Kidney (tissue), 14 donors: ENCODE results near the gene C1QTNF3. TPM values are rescaled to one million over a fixed set of nuclear protein-coding genes. Genes with fewer than 3 reads are reported as not detected.

Experiments
- DNase-seq, 5 donors: peaks; one replicate each; pipeline ENCODE4 v3.0.0-alpha.2; 2013 to 2020
- FAIRE-seq: peaks from 2 replicates; lab custom pipeline; 2012; peaks lifted over from hg19 to GRCh38; lab: Jason Lieb, UNC
- H3K27ac ChIP-seq, 2 donors: one replicate each; pipeline ENCODE4 v1.7.0; 2013; ENCODE audit warnings: low read depth in 2 of 2, low read length in 2 of 2, inconsistent platforms in 1 of 2
- H3K27me3 ChIP-seq: one replicate; pipeline ENCODE4 v1.7.1; 2013; ENCODE audit warnings: low read length, inconsistent platforms; ENCODE audit not compliant: control insufficient read depth, insufficient read depth
- H3K36me3 ChIP-seq, 3 donors: one replicate each; pipeline versions ENCODE4 v1.7.0 to v1.7.1; 2013; ENCODE audit warnings: low read length in 3 of 3, control low read depth in 1 of 3, inconsistent platforms in 1 of 3; ENCODE audit not compliant: insufficient read depth in 3 of 3, control insufficient read depth in 2 of 3
- H3K4me1 ChIP-seq, 3 donors: one replicate each; pipeline versions ENCODE4 v1.7.0 to v1.7.1; 2013; ENCODE audit warnings: low read length in 3 of 3, inconsistent platforms in 1 of 3, low read depth in 1 of 3; ENCODE audit not compliant: control insufficient read depth in 2 of 3, insufficient read depth in 2 of 3
- H3K4me3 ChIP-seq, 3 donors: one replicate each; pipeline versions ENCODE4 v1.7.0 to v1.8.1; 2013; ENCODE audit warnings: low read length in 3 of 3, control low read depth in 1 of 3, inconsistent platforms in 1 of 3
- H3K9ac ChIP-seq, 3 donors: one replicate each; pipeline versions ENCODE4 v1.7.0 to v1.7.1; 2013; ENCODE audit warnings: low read length in 3 of 3, control low read depth in 1 of 3, inconsistent platforms in 1 of 3
- H3K9me3 ChIP-seq, 3 donors: one replicate each; pipeline versions ENCODE4 v1.7.0 to v1.7.1; 2013; ENCODE audit warnings: low read length in 3 of 3, control low read depth in 1 of 3, inconsistent platforms in 1 of 3; ENCODE audit not compliant: control insufficient read depth in 2 of 3, insufficient read depth in 1 of 3
- intact Hi-C: fragments of 100-400 bp; cut with DNase I; formaldehyde crosslinking; loops from one replicate; pipeline ENCODE4 v1.11.1; 2022
- polyA plus RNA-seq: library from polyadenylated mRNA; stranded (reverse); fragments of 350-450 nt; fragmentation: Illumina TruSeq; extraction: RNeasy Lipid Tissue Mini Kit (QIAGEN cat#74804); gene quantifications from one replicate; pipeline ENCODE4 v1.2.3, GENCODE V29; 2014; ENCODE audit warnings: low read depth, low replicate concordance; ENCODE audit not compliant: insufficient read depth
- total RNA-seq: library from RNA; stranded (reverse); fragmentation: NEBNext Ultra II Directional; extraction: Animal tissue kit (Norgen Biotek cat#: 25700); gene quantifications from one replicate; pipeline ENCODE4 v1.2.1, GENCODE V29; 2021
- TF ChIP-seq, protein P1 (sequence below): IDR thresholded peaks from 3 replicates; pipeline ENCODE4 v1.5.1; 2012; ENCODE audit warnings: mild to moderate bottlenecking, moderate library complexity, borderline replicate concordance; ENCODE audit not compliant: insufficient read depth; ENCODE audit errors: extremely low read depth
- donor health status: control.
- donor health status: control.
- donor health status: control.
- donor health status: control.
- donor health status: control.
- donor health status: DM: yes; HTN: yes; CAD: no.
- donor health status: Normal renal cell carcinoma (clear cell type).

The C1QTNF3 gene
- total and polyA plus RNA-seq, 2 donors from 2014 or later = 6.3 to 38.4 TPM

GRCh38 chr5:34058532-34058931 lies 15.5 kb upstream of the C1QTNF3 start:
- Histone ChIP-seq H3K27me3 (no peaks in the 10 kb centered on the region), H3K27ac (no peak overlapping the region), H3K9ac (no peak overlapping the region), H3K4me1 (no peaks in the 10 kb centered on the region), H3K9me3 (no peaks in the 10 kb centered on the region), H3K4me3 (no peak overlapping the region), H3K36me3 (no peaks in the 10 kb centered on the region)
- intact Hi-C loops = no loop called here
- DNase-seq (no peak), FAIRE-seq (no peak)
- TF ChIP-seq, protein P1, sequence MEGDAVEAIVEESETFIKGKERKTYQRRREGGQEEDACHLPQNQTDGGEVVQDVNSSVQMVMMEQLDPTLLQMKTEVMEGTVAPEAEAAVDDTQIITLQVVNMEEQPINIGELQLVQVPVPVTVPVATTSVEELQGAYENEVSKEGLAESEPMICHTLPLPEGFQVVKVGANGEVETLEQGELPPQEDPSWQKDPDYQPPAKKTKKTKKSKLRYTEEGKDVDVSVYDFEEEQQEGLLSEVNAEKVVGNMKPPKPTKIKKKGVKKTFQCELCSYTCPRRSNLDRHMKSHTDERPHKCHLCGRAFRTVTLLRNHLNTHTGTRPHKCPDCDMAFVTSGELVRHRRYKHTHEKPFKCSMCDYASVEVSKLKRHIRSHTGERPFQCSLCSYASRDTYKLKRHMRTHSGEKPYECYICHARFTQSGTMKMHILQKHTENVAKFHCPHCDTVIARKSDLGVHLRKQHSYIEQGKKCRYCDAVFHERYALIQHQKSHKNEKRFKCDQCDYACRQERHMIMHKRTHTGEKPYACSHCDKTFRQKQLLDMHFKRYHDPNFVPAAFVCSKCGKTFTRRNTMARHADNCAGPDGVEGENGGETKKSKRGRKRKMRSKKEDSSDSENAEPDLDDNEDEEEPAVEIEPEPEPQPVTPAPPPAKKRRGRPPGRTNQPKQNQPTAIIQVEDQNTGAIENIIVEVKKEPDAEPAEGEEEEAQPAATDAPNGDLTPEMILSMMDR = no peak

DNA sequence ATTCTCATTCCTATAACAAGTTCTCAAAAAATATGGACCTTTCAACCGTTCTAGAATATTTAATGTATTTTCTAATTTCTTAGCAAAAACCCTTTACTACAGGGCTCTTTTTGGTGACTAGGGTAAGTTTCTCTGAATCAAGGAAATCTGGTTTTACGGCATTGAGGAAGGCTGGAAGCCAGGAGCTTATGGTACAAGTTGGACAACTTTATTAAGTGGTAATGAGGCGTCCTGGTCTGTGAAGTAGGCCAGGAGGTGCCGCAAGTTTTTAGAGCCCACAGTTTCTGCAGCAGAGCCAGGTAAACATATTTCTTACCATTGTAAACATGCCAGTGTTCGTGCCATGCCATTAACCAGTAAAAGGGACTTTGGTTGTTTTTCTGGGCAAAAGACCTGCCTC lies 14.6 kb upstream of the C1QTNF3 start:
- Histone ChIP-seq H3K4me3 (no peak overlapping the region), H3K4me1 (peaks cover 0 to 8% (median 0%) of the 10 kb centered on the region in 3 donors), H3K9ac (no peak overlapping the region), H3K27ac (no peak overlapping the region), H3K27me3 (no peaks in the 10 kb centered on the region), H3K36me3 (no peaks in the 10 kb centered on the region), H3K9me3 (no peaks in the 10 kb centered on the region)
- no peak for DNase-seq
- TF ChIP-seq, protein P1 = no peak
- FAIRE-seq = no peak
- intact Hi-C loops = no loop called here

DNA sequence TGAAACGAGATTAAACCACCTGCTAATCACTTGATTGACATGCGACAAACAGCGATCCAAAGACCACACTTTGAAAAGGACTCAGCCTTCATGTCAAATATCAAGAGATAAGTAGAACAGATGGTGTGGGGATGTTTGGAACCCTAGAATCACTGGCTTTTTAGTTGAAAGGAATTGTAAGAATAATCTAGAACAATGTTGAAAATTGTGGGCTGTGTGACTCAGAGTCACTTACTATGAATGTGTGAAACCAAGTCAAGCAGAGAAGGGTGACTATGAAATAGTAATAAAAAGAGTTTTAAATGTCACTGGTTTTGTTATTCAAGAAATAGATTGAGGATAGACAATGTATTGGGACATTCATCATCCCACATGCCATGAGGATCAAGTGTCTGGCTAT lies 14.1 kb upstream of the C1QTNF3 start:
- Histone ChIP-seq H3K9ac (no peak overlapping the region), H3K27ac (no peak overlapping the region), H3K4me3 (no peak overlapping the region), H3K36me3 (no peaks in the 10 kb centered on the region), H3K4me1 (peaks cover 0 to 9% (median 2%) of the 10 kb centered on the region in 3 donors), H3K9me3 (no peaks in the 10 kb centered on the region), H3K27me3 (no peaks in the 10 kb centered on the region)
- intact Hi-C loops = no loop called here
- FAIRE-seq (no peak), DNase-seq (no peak)
- TF ChIP-seq, protein P1 = no peak

DNA sequence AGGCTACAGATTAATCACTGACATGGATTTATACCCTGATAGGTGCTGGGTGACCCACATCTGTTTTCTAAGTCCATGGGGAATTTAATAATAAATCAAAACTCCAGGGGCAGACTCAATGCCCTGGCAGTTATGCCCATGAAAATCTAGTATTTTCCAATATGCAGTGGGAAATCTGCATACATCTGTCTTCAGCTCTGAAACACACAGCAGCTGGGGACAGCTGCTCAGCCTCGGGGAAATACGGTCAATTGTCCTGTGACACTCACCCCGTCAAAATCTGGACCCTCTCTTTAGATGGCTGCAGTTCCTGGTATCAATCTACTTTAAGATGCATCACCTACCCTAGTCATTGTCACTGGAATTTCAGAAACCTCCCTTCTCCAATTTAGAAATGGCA lies 12.7 kb upstream of the C1QTNF3 start:
- no peaks in the 10 kb centered on the region for H3K27me3 ChIP-seq
- intact Hi-C loops = no loop called here
- FAIRE-seq = no peak

More for the DNA sequence above, 12.7 kb upstream of the C1QTNF3 start:
- Histone ChIP-seq H3K9me3 (no peaks in the 10 kb centered on the region), H3K36me3 (no peaks in the 10 kb centered on the region), H3K4me1 (peaks cover 0 to 9% (median 2%) of the 10 kb centered on the region in 3 donors), H3K4me3 (no peak overlapping the region), H3K9ac (no peak overlapping the region), H3K27ac (no peak overlapping the region)
- DNase-seq = no peak
- TF ChIP-seq, protein P1 = no peak
